GM21447 (cell line): Measurements from ENCODE around the gene TIGD1.

Source experiments
- ATAC-seq: cut with Tn5 transposase; IDR thresholded peaks from one replicate; pipeline ENCODE4 v1.9.1; 2021; ENCODE audit not compliant: unreplicated experiment

Gene TIGD1

GRCh38 chr2:232502911-232503808 is 47.2 kb downstream of the TIGD1 start:
- no peak for ATAC-seq

GRCh38 chr2:232502511-232502910 is 47.8 kb downstream of the TIGD1 start:
- ATAC-seq = no peak

- ATAC-seq = no peak
Measured at GRCh38 chr2:232501794-232502390, 48.5 kb downstream of the TIGD1 start.

DNA sequence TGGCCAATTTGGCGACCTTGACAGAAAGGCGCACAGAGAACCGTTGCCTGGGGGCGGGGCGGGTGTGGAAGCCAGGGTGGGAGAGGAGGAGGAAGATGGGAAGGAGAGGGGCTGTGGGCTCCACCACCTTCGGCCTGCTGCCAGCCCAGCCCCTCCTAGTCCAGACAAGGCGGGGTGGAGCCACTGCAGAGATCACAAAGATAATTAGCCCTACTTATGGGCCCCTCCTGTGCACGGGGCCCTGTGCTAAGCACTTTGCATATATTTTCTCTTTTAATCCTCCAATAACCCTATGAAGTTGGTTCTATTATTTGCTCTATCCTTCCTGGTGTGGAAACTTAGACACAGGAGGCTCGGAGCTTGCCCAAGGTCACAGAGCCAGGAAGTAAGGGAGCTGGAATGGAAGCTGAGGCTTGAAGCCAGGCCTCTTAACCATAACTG is 49.0 kb downstream of the TIGD1 start:
- ATAC-seq = no peak

DNA sequence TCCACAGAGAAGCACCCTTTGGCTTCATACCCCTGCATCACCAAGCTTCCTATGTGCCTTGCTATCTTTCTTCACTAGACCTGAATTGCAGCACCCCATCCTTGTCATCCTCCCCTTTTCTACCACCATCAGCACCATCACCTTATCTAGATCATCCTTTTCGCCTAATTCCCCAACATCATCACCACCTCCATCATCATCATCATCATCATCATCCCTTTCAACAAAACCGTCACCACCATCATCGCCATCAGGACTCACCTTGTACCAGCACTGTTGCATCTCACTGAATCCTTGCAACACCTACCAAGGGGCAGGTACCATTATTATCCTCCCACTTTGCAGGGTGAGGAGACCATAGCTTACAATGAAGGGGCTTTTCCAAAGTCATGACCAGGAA is 51.9 kb downstream of the TIGD1 start:
- ATAC-seq = no peak
